NCI-H146 (cell line): ENCODE data around the gene SEMA3F.

Experiments used
- DNase-seq: peaks from one replicate; lab custom pipeline; 2025; lab: John Stamatoyannopoulos, UW

Gene SEMA3F

GRCh38 chr3:50132421-50133282 is 22.5 kb upstream of the SEMA3F start:
- no peak for DNase-seq

DNA sequence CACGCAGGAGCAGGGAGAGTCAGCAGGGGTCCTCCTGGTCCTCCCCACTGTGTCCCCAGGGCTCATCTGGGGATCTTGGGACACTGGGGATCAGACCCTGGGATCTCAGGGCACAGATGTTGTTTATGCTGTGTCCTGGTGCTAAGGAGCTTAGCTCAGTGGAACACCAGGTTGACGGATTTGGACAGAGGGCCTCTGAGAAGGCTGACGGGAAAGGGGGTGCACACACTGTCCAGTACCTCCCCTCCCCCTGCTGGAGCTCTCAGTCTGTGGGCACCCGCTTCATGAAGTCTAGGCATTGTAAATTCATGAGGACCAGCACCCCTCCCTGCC is 21.9 kb upstream of the SEMA3F start:
- DNase-seq, result no peak

- DNase-seq, result no peak
Measured at GRCh38 chr3:50134367-50134766, 20.8 kb upstream of the SEMA3F start.

DNA sequence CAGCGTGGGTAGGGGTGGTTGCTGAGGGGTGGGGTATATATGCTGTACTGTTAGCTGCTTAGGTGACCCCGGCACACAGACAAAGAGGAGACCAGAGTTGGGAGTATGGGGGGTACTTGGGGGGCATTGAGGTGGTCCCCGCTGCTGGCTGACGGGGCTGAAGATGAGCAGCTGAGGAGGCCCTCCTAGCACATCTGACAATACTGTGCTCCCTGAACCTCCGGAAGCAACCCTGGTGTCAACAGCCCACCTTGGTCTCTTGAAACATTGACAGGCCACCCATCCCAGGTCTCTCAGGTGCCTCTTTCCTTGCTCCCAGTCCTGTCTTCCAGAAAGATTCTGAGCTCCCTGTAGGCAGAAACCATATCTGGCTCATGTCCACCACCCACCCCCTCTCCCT is 19.2 kb upstream of the SEMA3F start:
- DNase-seq, result no peak

- no peak for DNase-seq
Measured at GRCh38 chr3:50136714-50137405, 18.3 kb upstream of the SEMA3F start.

- DNase-seq, result no peak
Measured at GRCh38 chr3:50137531-50137930, 17.6 kb upstream of the SEMA3F start.

DNA sequence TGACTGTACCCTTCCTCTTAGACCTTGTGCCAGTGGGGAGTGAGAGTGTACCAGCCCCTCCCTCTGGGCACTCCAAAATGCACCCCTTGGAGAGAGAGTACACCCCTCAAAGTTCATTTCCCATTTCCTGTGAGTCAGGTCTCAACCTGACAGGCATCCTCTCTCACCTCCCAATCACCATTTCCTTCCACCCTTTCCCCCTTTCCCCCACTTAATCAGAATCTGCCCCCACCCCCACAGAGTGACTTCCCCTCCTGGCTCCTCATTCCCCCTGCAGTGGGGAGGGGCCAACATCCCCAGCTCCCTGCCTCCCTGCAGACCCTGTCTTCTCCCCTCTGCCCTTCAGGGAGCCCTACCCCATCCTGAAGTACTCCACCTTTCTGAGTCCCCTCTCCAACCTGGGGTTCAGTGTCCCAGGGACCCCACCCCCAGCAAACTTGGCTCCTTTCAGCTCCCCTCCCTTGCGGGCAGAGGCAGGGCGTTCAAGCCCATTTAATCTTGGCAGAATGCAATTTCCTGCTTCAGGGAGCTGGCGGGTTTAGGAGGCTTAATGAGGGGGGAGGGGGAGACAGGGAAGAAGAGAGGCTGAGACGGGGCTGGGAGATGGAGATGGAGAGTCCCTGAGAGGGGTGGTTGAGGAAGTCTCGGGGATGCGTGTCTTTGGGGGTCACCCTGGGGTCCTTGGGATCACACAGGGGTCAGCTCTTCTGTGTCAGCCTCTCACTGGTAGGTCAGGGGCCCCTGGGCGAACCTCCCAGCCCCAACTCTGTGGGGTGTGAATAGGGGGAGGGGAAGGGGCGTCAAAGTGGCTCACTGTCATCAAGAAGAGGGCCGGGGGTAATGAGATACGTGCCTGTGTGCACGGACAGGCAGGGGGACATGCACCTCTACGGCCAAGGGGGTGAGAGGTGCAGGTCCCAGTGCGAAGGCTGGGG is 16.6 kb upstream of the SEMA3F start:
- DNase-seq, result no peak

- no peak for DNase-seq
Measured at GRCh38 chr3:50139308-50139707, 15.8 kb upstream of the SEMA3F start.

- no peak for DNase-seq
Measured at GRCh38 chr3:50139718-50140423, 15.3 kb upstream of the SEMA3F start.

GRCh38 chr3:50140990-50141389 is 14.1 kb upstream of the SEMA3F start:
- no peak for DNase-seq

DNA sequence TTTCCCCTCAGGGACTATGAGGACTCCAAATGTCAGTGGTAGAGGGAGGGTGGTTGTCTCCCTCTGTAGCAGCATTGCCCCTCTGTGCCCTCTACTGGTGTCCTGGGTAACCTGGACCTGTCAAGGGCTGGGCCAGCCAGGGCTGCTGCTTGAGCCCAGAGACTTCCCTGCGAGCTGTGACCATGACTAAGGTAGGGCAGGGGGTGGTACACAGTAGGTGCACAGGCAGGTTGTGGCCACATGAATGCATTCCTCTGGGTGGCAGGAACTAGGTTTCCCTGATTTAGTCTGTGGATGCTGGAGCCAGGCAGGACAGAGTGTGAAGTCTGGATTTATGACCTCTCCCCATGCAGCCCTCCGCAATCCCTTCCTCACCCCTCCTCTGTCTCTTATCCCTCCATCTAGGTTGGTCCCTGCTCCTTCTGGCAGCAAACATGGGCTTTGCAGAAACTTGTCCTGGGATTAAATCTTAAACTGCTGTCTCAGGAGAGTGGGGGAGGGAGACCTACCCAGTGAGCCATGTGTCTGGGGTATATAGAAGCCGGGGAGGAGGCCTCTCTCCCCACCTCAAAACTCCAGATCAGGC is 8.7 kb upstream of the SEMA3F start:
- no peak for DNase-seq

DNA sequence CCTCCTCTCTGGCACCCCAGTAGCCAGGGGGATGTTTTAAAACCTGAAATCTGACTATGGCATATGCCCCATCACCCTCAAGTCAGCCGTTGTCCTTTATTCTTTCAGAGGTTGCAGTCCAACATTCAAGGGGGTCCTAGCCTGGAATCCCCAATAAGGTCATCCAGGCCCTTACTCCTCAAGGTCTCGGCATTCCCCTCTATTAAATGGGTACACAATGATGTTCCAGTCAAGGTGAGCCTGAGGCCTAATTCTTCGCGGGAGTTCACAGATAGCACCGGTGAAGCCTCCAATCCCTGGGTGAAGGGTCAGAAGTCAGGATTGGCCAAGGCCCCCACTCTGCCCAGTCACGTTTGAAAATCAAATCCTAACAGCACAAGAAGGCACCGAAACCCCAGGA is 8.1 kb upstream of the SEMA3F start:
- no peak for DNase-seq

- no peak for DNase-seq
Measured at GRCh38 chr3:50147447-50147846, 7.7 kb upstream of the SEMA3F start.

GRCh38 chr3:50147861-50148260 is 7.3 kb upstream of the SEMA3F start:
- DNase-seq, result no peak

GRCh38 chr3:50150404-50150750 is 4.7 kb upstream of the SEMA3F start:
- no peak for DNase-seq

DNA sequence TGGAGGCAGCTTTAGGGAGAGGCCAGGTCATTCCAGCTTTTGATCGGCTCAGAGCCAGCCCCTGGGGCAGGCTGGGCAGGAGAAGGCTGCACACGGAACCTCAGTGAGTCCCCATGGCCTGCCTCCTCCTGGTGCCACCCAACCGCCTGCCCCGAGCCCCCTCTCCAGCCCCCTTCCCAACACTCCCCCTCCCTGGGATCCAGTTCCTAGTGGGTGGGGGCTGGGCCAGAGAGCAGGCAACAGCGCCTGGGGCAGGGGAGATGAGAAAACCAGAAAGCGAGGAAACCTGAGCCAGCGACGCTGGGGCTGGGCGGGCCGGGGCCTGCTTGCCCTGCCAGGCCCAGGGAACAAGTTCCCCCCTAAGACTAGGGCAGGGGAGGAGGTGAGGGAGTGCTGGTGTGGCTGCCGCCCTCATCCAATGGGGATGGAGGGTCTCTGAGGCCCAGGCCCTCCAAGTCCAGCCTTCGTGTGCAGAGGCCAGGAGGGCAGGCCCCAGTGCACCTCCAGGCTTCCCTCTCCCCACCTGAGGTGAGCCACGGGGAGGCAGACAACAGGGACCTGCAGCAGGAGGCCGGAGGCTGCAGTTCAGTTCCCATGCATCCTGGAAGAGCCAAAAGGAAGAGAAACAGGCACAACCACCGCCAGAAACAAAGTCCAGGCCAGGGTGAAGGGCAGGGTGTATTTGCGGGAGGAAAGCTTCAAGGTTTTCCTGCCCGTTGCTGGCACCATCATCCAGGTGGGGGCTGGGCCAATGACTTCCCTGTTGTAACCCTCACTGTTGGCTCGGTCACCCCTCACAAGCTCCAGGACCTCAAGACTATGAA is 4.0 kb upstream of the SEMA3F start:
- no peak for DNase-seq

DNA sequence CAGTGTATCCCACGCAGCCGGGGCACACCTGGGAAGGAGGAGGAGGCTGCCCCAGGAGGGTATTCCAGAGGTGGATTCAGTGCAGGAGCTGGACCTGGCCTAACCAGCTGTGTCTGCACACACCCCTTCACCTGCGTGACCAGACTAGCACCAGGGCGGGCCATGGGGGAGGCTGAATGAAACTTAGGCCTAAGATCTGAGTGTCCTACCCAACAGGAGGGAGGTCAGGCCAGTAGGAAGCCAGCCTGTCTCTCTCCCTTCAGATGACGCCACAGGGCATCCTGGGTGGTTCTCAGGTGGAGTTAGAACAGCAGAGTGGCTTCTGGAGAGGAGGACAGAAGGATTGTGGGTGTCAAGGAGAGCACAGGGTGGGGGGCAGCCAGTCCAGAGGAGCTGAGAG is 3.4 kb upstream of the SEMA3F start:
- no peak for DNase-seq

DNA sequence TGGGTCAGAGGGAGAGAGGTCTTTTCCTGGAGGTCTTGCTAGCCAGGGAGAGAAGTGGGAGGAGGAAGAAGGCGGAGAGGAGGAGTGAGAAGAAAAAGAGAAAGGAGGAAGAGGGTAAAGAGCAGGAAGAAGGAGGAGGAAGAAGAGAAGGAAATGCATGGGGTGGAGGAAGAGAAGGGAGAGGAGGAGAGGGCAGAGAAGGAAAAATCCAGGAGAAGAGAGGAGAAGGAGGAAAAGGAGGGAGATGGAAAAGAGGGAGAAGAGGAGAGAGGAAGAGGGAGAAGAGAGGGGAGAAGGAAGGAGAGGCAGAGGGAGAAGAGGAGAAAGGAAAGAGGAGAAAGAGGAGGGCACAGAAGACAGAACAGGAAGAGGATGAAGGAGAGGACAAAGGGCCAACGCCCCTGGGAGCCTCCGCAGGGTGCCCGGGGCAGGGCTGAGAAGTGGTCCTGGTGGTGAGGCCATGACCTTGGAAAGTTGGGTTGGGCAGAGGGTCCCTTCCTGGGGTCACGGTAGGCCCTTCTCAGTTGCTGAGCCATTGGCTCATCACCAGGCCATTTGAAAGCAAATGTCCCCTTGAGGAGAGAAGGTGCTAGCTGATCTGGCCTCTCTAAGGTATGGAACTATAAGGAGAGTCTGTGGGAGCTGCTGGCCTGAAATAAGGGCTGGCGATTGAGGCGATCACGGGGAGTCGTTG is 1.2 kb upstream of the SEMA3F start:
- DNase-seq, result no peak

DNA sequence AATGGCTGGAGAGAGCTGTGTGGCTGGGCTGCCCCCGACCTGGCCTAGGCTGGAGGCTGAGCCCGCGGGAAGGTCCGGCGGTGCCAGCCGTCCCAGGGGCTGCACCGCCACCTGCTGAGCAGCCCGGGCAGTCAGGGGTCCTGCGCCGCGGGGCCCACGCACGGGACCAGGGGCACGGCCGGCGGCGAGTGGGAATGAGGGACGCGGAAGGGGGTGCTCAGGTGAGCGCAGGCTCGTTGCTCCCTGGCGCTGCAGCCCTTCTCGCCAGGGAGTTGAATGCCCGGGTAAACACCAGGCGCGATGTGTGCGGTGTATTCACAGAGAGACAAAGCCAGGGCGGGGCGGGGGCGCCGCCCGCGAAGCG is 666 bp upstream of the SEMA3F start:
- DNase-seq, result no peak

- DNase-seq, result no peak
Measured at GRCh38 chr3:50155491-50155878, 361 bp downstream of the SEMA3F start.
